Mesenteric fat pad (tissue), 1 donor: ENCODE data around the gene NDUFC2. TPM values are rescaled to one million over a fixed set of nuclear protein-coding genes. Genes with fewer than 3 reads are reported as not detected.

Source experiments
- DNase-seq: peaks from one replicate; pipeline ENCODE4 v3.0.0-alpha.2; 2020; ENCODE audit warnings: low spot score
- long read RNA-seq: library from polyadenylated mRNA; unstranded; transcript quantifications from one replicate; pipeline ENCODE4 v2.0.0, GENCODE V29; 2020
- total RNA-seq: library from RNA; stranded (reverse); fragmentation: NEBNext Ultra II Directional; extraction: Animal tissue kit (Norgen Biotek cat#: 25700); gene quantifications from one replicate; pipeline ENCODE4 v1.2.1, GENCODE V29; 2021
- donor health status: DM: yes; HTN: yes; CAD: no.

The NDUFC2 gene
- 276 TPM for total RNA-seq
- long read RNA-seq, transcript NDUFC2-201 (3 exons, 2,518 nt), result major isoform, 48 of 60 reads
- long read RNA-seq, partial matches to known transcripts, result 0 of 60 reads
- long read RNA-seq, other reads (novel, unspliced or antisense), result 12 of 60 reads

- DNase-seq, result peak; percentile 93
Measured at GRCh38 chr11:78079232-78080083, at the start of gene NDUFC2. NDUFC2 (minus strand) TSS chr11:78079862; CDS start chr11:78079744, 118 bp downstream.

- no peak for DNase-seq
Measured at GRCh38 chr11:78127403-78127802, 47.7 kb upstream of the NDUFC2 start.

GRCh38 chr11:78112582-78113275 is 33.1 kb upstream of the NDUFC2 start:
- DNase-seq, result no peak

GRCh38 chr11:78111298-78111697 is 31.6 kb upstream of the NDUFC2 start:
- no peak for DNase-seq

GRCh38 chr11:78110830-78111229 is 31.2 kb upstream of the NDUFC2 start:
- DNase-seq, result no peak

GRCh38 chr11:78110351-78110750 is 30.7 kb upstream of the NDUFC2 start:
- no peak for DNase-seq

- no peak for DNase-seq
Measured at GRCh38 chr11:78109081-78110015, 29.7 kb upstream of the NDUFC2 start.

GRCh38 chr11:78100676-78101472 is 21.2 kb upstream of the NDUFC2 start:
- DNase-seq, result no peak

- no peak for DNase-seq
Measured at GRCh38 chr11:78100261-78100660, 20.6 kb upstream of the NDUFC2 start.

- DNase-seq, result no peak
Measured at GRCh38 chr11:78099666-78100065, 20.0 kb upstream of the NDUFC2 start.

GRCh38 chr11:78097666-78098385 is 18.2 kb upstream of the NDUFC2 start:
- no peak for DNase-seq

- no peak for DNase-seq
Measured at GRCh38 chr11:78094250-78094649, 14.6 kb upstream of the NDUFC2 start.

GRCh38 chr11:78086521-78087074 is 6.9 kb upstream of the NDUFC2 start:
- DNase-seq, result peak; percentile 59

GRCh38 chr11:78085972-78086371 is 6.3 kb upstream of the NDUFC2 start:
- DNase-seq, result no peak

GRCh38 chr11:78084506-78084905 is 4.8 kb upstream of the NDUFC2 start:
- DNase-seq, result peak; percentile 30

GRCh38 chr11:78083021-78083420 is 3.4 kb upstream of the NDUFC2 start:
- peak; percentile 37 for DNase-seq

GRCh38 chr11:78082146-78082545 is 2.5 kb upstream of the NDUFC2 start:
- peak; percentile 35 for DNase-seq

- peak; percentile 75 for DNase-seq
Measured at GRCh38 chr11:78081583-78081982, 1.9 kb upstream of the NDUFC2 start.

- DNase-seq, result peak; percentile 4
Measured at GRCh38 chr11:78080818-78081495, 1.3 kb upstream of the NDUFC2 start.
